Suprapubic skin (tissue), 3 donors: ENCODE measurements around the gene AUTS2.

Source experiments
- CTCF ChIP-seq, 2 donors: fragments of 200-600 bp in 1 of 2; fragments of 450-650 bp in 1 of 2; sonication (generic) in 1 of 2; IDR thresholded peaks; one replicate each; pipeline ENCODE4 v1.5.1; 2016 to 2019; ENCODE audit warnings: antibody characterized with exemption in 2 of 2, mild to moderate bottlenecking in 1 of 2, moderate library complexity in 1 of 2
- EP300 ChIP-seq: sonication (generic); formaldehyde crosslinking; IDR thresholded peaks from one replicate; pipeline ENCODE4 v1.6.1; 2017; ENCODE audit warnings: antibody characterized with exemption
- POLR2A ChIP-seq, 2 donors: fragments of 450-650 bp; IDR thresholded peaks; one replicate each; pipeline ENCODE4 v1.6.1; 2017; ENCODE audit warnings: antibody characterized with exemption in 2 of 2, mild to moderate bottlenecking in 2 of 2, moderate library complexity in 2 of 2

GRCh38 chr7:70456719-70457118, 858.4 kb downstream of the AUTS2 start:
- TF ChIP-seq CTCF (IDR thresholded peaks at IDR 0.05) (no peak), EP300 (no peak), POLR2A (IDR thresholded peaks at IDR 0.05) (no peak)
